ENCODE measurements around the gene PRR23E. TPM values are rescaled to one million over a fixed set of nuclear protein-coding genes. Genes with fewer than 3 reads are reported as not detected.

PRR23E gene
- total RNA-seq, 6 experiments from 2014 or later: not detected

GRCh38 chr3:127149621-127150310 is 43.2 kb upstream of the PRR23E start:
- H3K27me3 Mint-ChIP-seq (ENCODE audit: insufficient read depth): peaks cover 6% of the 10 kb centered on the region
- H3K9me3 Mint-ChIP-seq: no peaks in the 10 kb centered on the region
- no peak for DNase-seq
- TF ChIP-seq, protein P1, sequence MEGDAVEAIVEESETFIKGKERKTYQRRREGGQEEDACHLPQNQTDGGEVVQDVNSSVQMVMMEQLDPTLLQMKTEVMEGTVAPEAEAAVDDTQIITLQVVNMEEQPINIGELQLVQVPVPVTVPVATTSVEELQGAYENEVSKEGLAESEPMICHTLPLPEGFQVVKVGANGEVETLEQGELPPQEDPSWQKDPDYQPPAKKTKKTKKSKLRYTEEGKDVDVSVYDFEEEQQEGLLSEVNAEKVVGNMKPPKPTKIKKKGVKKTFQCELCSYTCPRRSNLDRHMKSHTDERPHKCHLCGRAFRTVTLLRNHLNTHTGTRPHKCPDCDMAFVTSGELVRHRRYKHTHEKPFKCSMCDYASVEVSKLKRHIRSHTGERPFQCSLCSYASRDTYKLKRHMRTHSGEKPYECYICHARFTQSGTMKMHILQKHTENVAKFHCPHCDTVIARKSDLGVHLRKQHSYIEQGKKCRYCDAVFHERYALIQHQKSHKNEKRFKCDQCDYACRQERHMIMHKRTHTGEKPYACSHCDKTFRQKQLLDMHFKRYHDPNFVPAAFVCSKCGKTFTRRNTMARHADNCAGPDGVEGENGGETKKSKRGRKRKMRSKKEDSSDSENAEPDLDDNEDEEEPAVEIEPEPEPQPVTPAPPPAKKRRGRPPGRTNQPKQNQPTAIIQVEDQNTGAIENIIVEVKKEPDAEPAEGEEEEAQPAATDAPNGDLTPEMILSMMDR (IDR thresholded peaks at IDR 0.05): no peak
- no peaks in the 10 kb centered on the region for H3K36me3 Mint-ChIP-seq (ENCODE audit: low read depth)
- no peak overlapping the region for H3K27ac Mint-ChIP-seq
- peaks cover 12% of the 10 kb centered on the region; the same call in 1 of the 2 replicates for H3K4me1 Mint-ChIP-seq (ENCODE audit: low read depth)
- H3K4me3 Mint-ChIP-seq: no peak overlapping the region

DNA sequence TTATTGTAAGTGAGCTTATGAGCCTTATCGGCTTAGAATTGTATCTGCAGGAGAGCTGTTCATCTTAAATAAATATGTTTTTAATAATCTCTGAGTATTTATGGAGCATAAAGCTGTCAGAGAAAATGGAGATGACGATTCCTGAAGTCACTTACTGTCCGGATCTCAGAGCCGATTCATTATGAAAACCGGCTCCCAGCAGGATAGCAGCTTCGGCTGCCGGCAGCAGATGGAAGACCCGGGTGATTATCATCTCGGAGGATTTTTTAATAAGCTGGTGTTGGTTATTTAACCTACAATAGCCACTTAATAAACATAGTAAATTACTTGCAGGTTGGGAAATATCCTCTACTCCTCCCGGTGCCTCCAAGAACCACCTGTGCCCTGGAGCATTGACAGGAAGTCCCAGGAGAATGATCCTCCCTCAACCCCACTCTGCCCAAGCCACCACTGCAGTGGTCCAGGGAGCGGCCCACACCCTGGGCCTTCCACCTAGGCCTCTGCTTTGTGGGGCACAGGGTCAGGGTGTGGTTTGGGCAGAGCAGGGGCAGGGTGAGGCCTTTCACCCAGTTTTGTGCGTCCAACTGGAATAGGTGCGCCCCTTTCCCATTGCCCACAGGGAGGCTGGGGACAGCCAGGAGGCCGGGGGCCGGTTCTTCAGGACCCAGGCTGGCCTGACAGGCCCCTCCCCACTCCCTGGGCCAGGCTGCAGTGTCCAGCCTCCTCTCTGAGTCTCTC is 42.2 kb upstream of the PRR23E start:
- TF ChIP-seq, protein P1 (IDR thresholded peaks at IDR 0.05): no peak
- no peak overlapping the region for H3K27ac Mint-ChIP-seq
- H3K9me3 Mint-ChIP-seq: no peaks in the 10 kb centered on the region
- peaks cover 12% of the 10 kb centered on the region; the same call in 1 of the 2 replicates for H3K4me1 Mint-ChIP-seq (ENCODE audit: low read depth)
- no peak for DNase-seq
- H3K36me3 Mint-ChIP-seq (ENCODE audit: low read depth): no peaks in the 10 kb centered on the region
- peaks cover 6% of the 10 kb centered on the region for H3K27me3 Mint-ChIP-seq (ENCODE audit: insufficient read depth)
- H3K4me3 Mint-ChIP-seq: no peak overlapping the region

DNA sequence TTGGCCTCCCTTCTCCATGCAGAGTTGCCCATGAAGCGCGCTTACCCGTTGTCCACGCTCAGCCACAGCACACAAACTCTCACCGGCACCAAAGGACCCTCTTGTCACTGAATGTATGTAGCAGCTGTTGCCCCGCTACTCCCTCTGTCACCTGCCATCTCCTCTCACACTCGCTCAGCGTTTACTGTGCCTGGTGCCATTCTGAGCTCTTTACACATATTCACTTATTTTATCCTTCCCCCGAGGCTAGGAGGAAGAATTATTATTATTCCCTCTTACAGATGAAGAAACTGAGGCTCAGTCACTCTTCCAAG is 41.7 kb upstream of the PRR23E start:
- Mint-ChIP-seq H3K36me3 (ENCODE audit: low read depth) (no peaks in the 10 kb centered on the region), H3K9me3 (no peaks in the 10 kb centered on the region), H3K27me3 (ENCODE audit: insufficient read depth) (peaks cover 6% of the 10 kb centered on the region), H3K27ac (no peak overlapping the region), H3K4me3 (no peak overlapping the region), H3K4me1 (ENCODE audit: low read depth) (peaks cover 12% of the 10 kb centered on the region; the same call in 1 of the 2 replicates)
- TF ChIP-seq, protein P1 (IDR thresholded peaks at IDR 0.05): no peak
- DNase-seq: no peak

DNA sequence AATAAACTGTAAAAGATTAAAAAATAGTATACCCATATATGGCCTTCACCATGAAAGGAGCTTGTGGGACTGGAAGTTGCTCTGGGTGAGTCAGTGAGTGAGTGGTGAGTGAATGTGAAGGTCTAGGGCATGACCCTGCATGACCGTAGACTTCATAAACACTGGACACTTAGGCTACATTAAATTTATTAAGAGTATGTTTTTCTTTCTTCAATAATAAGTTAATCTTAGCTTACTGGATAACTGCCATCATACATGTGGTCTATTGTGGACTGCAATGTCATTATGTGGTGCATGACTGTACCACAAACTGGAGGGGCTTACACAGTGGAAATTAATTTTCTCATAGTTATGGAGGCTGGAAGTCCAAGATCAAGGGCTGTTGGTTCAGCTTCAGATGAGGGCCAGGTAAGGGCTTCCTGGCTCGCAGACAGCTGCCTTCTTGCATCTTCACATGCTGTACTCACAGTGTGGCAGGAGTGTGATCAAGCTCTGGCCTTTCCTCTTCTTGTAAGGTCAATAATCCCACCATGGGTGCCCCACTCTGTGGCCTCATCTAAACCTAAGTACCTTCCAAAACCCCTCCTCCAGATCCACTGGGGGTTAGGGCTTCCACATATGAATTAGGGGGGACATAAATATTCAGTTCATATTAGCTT is 40.8 kb upstream of the PRR23E start:
- TF ChIP-seq, protein P1 (IDR thresholded peaks at IDR 0.05): no peak
- Mint-ChIP-seq H3K9me3 (no peaks in the 10 kb centered on the region), H3K4me3 (no peak overlapping the region), H3K27ac (no peak overlapping the region; the same call in 1 of the 2 replicates), H3K27me3 (ENCODE audit: insufficient read depth) (peaks cover 5% of the 10 kb centered on the region), H3K36me3 (ENCODE audit: low read depth) (no peaks in the 10 kb centered on the region), H3K4me1 (ENCODE audit: low read depth) (peaks cover 12% of the 10 kb centered on the region; the same call in 1 of the 2 replicates)
- DNase-seq: peak; percentile 19

GRCh38 chr3:127152684-127153505 is 40.0 kb upstream of the PRR23E start:
- Mint-ChIP-seq H3K27me3 (ENCODE audit: insufficient read depth) (peaks cover 4% of the 10 kb centered on the region), H3K4me1 (ENCODE audit: low read depth) (peaks cover 12% of the 10 kb centered on the region; the same call in 1 of the 2 replicates), H3K4me3 (no peak overlapping the region), H3K9me3 (no peaks in the 10 kb centered on the region), H3K36me3 (ENCODE audit: low read depth) (no peaks in the 10 kb centered on the region), H3K27ac (no peak overlapping the region)
- DNase-seq: no peak
- TF ChIP-seq, protein P1 (IDR thresholded peaks at IDR 0.05): no peak

Data from HFFc6 (cell line).